HepG2 (cell line): ENCODE results near the gene EDEM1. TPM values are rescaled to one million over a fixed set of nuclear protein-coding genes. Genes with fewer than 3 reads are reported as not detected.

Source experiments
- GATA4 ChIP-seq: sonication (generic); IDR thresholded peaks from 2 replicates; pipeline ENCODE4 v1.6.1; 2016; ENCODE audit warnings: antibody characterized with exemption, low read depth, borderline replicate concordance
- KAT8 ChIP-seq: IDR thresholded peaks from 2 replicates; pipeline ENCODE4 v1.6.1; 2016; ENCODE audit warnings: missing genetic modification reagents, missing compliant biosample characterization
- KLF9 ChIP-seq: IDR thresholded peaks from 2 replicates; pipeline ENCODE4 v1.6.1; 2016; ENCODE audit warnings: low read depth
- PHF20 ChIP-seq: sonication (generic); formaldehyde crosslinking; IDR thresholded peaks from 2 replicates; pipeline ENCODE4 v1.5.0; 2020; ENCODE audit warnings: mild to moderate bottlenecking, missing genetic modification reagents
- POLR2AphosphoS2 ChIP-seq: IDR thresholded peaks from 2 replicates; pipeline ENCODE4 v1.6.1; 2011; ENCODE audit warnings: low read depth, low read length, improper control_type of control experiment
- RAD21 ChIP-seq: fragments of 450-650 bp; formaldehyde crosslinking; IDR thresholded peaks from 2 replicates; pipeline ENCODE4 v1.5.0; 2020; ENCODE audit warnings: mild to moderate bottlenecking
- SALL1 ChIP-seq: sonication (generic); formaldehyde crosslinking; IDR thresholded peaks from 2 replicates; pipeline ENCODE4 v1.8.0; 2022; ENCODE audit warnings: mild to moderate bottlenecking, missing genetic modification reagents
- ZNF335 ChIP-seq: sonication (generic); formaldehyde crosslinking; IDR thresholded peaks from 2 replicates; pipeline ENCODE4 v1.4.0; 2020; ENCODE audit warnings: missing genetic modification reagents
- polyA plus RNA-seq, 8 experiments: library from polyadenylated mRNA; depleted of rRNA in 3 of 8; stranded (reverse) in 7 of 8; unstranded in 1 of 8; fragments of >200 nt; fragmentation: Illumina TruSeq in 4 of 8; extraction: Trizol in 4 of 8; gene quantifications; 2 replicates each; pipeline versions ENCODE4 v1.2.1 to v1.2.3, GENCODE V29; 2011 to 2016; ENCODE audit warnings: low read depth in 4 of 8, missing spikeins in 1 of 8, mixed read lengths in 1 of 8; ENCODE audit not compliant: insufficient read depth in 1 of 8
- total RNA-seq, 5 experiments: library from RNA; depleted of rRNA; stranded (reverse); fragments of >200 nt; fragmentation: Illumina TruSeq; extraction: Trizol; gene quantifications; 2 replicates each; pipeline ENCODE4 v1.2.3, GENCODE V29; 2016; ENCODE audit warnings: low read depth in 1 of 5
- TF ChIP-seq, protein P1 (sequence below): sonication (generic); formaldehyde crosslinking; IDR thresholded peaks from 2 replicates; pipeline ENCODE4 v1.4.0; 2020; ENCODE audit warnings: mild to moderate bottlenecking, missing genetic modification reagents
- TF ChIP-seq, protein P2 (sequence below), 2 experiments: fragments of 450-650 bp in 1 of 2; sonication (generic) in 1 of 2; formaldehyde crosslinking in 1 of 2; IDR thresholded peaks; 2 replicates each; pipeline versions ENCODE4 v1.6.1 to v1.8.0; 2016 to 2022; ENCODE audit warnings: antibody characterized with exemption in 1 of 2, mild to moderate bottlenecking in 1 of 2, missing genetic modification reagents in 1 of 2
- TF ChIP-seq, protein P3 (sequence below): IDR thresholded peaks from 2 replicates; pipeline ENCODE4 v1.6.1; 2018; ENCODE audit warnings: missing genetic modification reagents, mild to moderate bottlenecking, missing compliant biosample characterization
- TF ChIP-seq, protein P4 (sequence below): sonication (generic); formaldehyde crosslinking; IDR thresholded peaks from 2 replicates; pipeline ENCODE4 v1.4.0; 2020; ENCODE audit warnings: missing genetic modification reagents
- TF ChIP-seq, protein P5 (sequence below): sonication (generic); formaldehyde crosslinking; IDR thresholded peaks from 2 replicates; pipeline ENCODE4 v1.5.1; 2020; ENCODE audit warnings: missing genetic modification reagents, mild to moderate bottlenecking, borderline replicate concordance

The EDEM1 gene
- total and polyA plus RNA-seq, 2 of the 13 experiments (the other 11 are each of a cell fraction or from before 2014, with no cell fraction given) = 13.8 to 25.8 TPM

DNA sequence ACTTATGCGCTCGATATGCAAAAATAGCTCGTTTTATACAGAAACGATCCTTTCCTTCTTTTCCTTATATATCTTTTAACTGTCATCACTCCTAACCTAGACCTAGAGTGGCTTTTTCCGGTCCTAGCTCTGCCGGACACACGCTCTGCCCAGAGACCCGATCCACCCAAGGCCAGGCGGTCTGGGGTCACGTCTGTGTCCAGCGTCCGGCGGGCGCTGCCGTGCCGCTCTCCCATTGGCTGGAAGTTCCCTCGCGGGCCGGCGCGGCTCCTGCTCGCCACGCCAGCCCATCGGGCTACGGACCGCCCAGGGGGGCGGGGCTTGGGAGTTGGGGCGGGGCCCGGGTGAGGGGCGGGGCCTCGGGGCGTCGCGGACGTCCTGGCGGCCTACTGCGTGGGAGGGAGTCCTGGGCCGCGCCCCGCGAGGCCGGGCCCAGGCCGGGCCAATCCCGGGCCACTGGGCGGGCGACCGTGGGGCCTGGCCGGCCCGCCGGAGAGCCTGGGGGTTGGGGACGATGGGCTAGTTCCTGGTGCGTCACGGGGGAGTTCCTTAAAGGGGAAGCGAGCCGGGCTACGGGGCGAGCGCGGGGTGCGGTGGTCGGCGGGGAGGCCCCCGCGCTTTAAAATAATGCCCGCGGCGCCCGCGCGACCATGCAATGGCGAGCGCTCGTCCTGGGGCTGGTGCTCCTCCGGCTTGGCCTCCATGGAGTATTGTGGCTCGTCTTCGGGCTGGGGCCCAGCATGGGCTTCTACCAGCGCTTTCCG is at the start of gene EDEM1 (continued):
- TF ChIP-seq, protein P1, sequence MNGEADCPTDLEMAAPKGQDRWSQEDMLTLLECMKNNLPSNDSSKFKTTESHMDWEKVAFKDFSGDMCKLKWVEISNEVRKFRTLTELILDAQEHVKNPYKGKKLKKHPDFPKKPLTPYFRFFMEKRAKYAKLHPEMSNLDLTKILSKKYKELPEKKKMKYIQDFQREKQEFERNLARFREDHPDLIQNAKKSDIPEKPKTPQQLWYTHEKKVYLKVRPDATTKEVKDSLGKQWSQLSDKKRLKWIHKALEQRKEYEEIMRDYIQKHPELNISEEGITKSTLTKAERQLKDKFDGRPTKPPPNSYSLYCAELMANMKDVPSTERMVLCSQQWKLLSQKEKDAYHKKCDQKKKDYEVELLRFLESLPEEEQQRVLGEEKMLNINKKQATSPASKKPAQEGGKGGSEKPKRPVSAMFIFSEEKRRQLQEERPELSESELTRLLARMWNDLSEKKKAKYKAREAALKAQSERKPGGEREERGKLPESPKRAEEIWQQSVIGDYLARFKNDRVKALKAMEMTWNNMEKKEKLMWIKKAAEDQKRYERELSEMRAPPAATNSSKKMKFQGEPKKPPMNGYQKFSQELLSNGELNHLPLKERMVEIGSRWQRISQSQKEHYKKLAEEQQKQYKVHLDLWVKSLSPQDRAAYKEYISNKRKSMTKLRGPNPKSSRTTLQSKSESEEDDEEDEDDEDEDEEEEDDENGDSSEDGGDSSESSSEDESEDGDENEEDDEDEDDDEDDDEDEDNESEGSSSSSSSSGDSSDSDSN (CRISPR knock-in tag) = 0 out of 2 replicates have a peak, but pooled peaks have one; percentile 21
- TF ChIP-seq, protein P2, sequence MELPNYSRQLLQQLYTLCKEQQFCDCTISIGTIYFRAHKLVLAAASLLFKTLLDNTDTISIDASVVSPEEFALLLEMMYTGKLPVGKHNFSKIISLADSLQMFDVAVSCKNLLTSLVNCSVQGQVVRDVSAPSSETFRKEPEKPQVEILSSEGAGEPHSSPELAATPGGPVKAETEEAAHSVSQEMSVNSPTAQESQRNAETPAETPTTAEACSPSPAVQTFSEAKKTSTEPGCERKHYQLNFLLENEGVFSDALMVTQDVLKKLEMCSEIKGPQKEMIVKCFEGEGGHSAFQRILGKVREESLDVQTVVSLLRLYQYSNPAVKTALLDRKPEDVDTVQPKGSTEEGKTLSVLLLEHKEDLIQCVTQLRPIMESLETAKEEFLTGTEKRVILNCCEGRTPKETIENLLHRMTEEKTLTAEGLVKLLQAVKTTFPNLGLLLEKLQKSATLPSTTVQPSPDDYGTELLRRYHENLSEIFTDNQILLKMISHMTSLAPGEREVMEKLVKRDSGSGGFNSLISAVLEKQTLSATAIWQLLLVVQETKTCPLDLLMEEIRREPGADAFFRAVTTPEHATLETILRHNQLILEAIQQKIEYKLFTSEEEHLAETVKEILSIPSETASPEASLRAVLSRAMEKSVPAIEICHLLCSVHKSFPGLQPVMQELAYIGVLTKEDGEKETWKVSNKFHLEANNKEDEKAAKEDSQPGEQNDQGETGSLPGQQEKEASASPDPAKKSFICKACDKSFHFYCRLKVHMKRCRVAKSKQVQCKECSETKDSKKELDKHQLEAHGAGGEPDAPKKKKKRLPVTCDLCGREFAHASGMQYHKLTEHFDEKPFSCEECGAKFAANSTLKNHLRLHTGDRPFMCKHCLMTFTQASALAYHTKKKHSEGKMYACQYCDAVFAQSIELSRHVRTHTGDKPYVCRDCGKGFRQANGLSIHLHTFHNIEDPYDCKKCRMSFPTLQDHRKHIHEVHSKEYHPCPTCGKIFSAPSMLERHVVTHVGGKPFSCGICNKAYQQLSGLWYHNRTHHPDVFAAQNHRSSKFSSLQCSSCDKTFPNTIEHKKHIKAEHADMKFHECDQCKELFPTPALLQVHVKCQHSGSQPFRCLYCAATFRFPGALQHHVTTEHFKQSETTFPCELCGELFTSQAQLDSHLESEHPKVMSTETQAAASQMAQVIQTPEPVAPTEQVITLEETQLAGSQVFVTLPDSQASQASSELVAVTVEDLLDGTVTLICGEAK (IDR thresholded peaks at IDR 0.05) = no peak
- TF ChIP-seq, protein P2 (CRISPR knock-in tag; IDR thresholded peaks at IDR 0.05) = peak; percentile 10; the same call in 1 of the 2 replicates
- TF ChIP-seq POLR2AphosphoS2 = 0 out of 2 replicates have a peak, but pooled peaks have one; percentile 60
- TF ChIP-seq, protein P3, sequence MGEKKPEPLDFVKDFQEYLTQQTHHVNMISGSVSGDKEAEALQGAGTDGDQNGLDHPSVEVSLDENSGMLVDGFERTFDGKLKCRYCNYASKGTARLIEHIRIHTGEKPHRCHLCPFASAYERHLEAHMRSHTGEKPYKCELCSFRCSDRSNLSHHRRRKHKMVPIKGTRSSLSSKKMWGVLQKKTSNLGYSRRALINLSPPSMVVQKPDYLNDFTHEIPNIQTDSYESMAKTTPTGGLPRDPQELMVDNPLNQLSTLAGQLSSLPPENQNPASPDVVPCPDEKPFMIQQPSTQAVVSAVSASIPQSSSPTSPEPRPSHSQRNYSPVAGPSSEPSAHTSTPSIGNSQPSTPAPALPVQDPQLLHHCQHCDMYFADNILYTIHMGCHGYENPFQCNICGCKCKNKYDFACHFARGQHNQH = peak; percentile 60; the same call in 1 of the 2 replicates
- TF ChIP-seq, protein P4, sequence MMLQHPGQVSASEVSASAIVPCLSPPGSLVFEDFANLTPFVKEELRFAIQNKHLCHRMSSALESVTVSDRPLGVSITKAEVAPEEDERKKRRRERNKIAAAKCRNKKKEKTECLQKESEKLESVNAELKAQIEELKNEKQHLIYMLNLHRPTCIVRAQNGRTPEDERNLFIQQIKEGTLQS (CRISPR knock-in tag) = 0 out of 2 replicates have a peak, but pooled peaks have one; percentile 24
- peak; percentile 57 for TF ChIP-seq SALL1
- TF ChIP-seq, protein P5, sequence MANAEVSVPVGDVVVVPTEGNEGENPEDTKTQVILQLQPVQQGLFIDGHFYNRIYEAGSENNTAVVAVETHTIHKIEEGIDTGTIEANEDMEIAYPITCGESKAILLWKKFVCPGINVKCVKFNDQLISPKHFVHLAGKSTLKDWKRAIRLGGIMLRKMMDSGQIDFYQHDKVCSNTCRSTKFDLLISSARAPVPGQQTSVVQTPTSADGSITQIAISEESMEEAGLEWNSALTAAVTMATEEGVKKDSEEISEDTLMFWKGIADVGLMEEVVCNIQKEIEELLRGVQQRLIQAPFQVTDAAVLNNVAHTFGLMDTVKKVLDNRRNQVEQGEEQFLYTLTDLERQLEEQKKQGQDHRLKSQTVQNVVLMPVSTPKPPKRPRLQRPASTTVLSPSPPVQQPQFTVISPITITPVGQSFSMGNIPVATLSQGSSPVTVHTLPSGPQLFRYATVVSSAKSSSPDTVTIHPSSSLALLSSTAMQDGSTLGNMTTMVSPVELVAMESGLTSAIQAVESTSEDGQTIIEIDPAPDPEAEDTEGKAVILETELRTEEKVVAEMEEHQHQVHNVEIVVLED (CRISPR knock-in tag) = peak; percentile 77
- no peak for TF ChIP-seq KLF9 (CRISPR knock-in tag)
- no peak for TF ChIP-seq PHF20 (CRISPR knock-in tag)
- peak; percentile 47; the same call in 1 of the 2 replicates for TF ChIP-seq RAD21 (CRISPR knock-in tag)
- TF ChIP-seq GATA4 = no peak
- TF ChIP-seq KAT8 = peak; percentile 46
- 0 out of 2 replicates have a peak, but pooled peaks have one; percentile 35 for TF ChIP-seq ZNF335 (CRISPR knock-in tag)
